HG03280 (cell line): ENCODE data around the gene WDR31.
"Not testable (repeated sequence)": the region's sequence is repeated elsewhere in the genome, so short reads cannot be mapped to it uniquely, and the experiment has no call there.

ENCODE experiments used
- ATAC-seq: cut with Tn5 transposase; IDR thresholded peaks from one replicate; pipeline ENCODE4 v1.9.1; 2021; ENCODE audit warnings: mild to moderate bottlenecking, moderate library complexity; ENCODE audit not compliant: unreplicated experiment

WDR31 gene

GRCh38 chr9:113340011-113340699 lies at the start of gene WDR31:
TSS of gene WDR31 (minus strand) at chr9:113340275. CDS start at chr9:113332022, 8,253 bp downstream.
- peak; percentile 98 for ATAC-seq

- ATAC-seq, result no peak
These were observed 49.4 kb upstream of the WDR31 start for GRCh38 chr9:113389451-113389850.

GRCh38 chr9:113388833-113389232 lies 48.8 kb upstream of the WDR31 start:
- ATAC-seq, result no peak

GRCh38 chr9:113387560-113388230 lies 47.6 kb upstream of the WDR31 start:
- ATAC-seq, result no peak

- ATAC-seq, result no peak
These were observed 46.7 kb upstream of the WDR31 start for GRCh38 chr9:113386571-113387393.

- no peak for ATAC-seq
These were observed 41.9 kb upstream of the WDR31 start for GRCh38 chr9:113381909-113382411.

- not testable (repeated sequence) for ATAC-seq
These were observed 41.4 kb upstream of the WDR31 start for GRCh38 chr9:113381441-113381840.

- ATAC-seq, result no peak
These were observed 40.8 kb upstream of the WDR31 start for GRCh38 chr9:113380869-113381378.

- ATAC-seq, result not testable (repeated sequence)
These were observed 39.7 kb upstream of the WDR31 start for GRCh38 chr9:113379829-113380210.

GRCh38 chr9:113379094-113379828 lies 39.2 kb upstream of the WDR31 start:
- ATAC-seq, result not testable (repeated sequence)

- ATAC-seq, result peak; percentile 80
These were observed 36.8 kb upstream of the WDR31 start, which contains the start of gene HDHD3 for GRCh38 chr9:113376634-113377567. TSS of gene HDHD3 (minus strand) at chr9:113376986. CDS start at chr9:113374354, 2,632 bp downstream.

GRCh38 chr9:113375057-113376023 lies 35.3 kb upstream of the WDR31 start:
- ATAC-seq, result no peak

- ATAC-seq, result no peak
These were observed 33.8 kb upstream of the WDR31 start for GRCh38 chr9:113373676-113374392.

- no peak for ATAC-seq
These were observed 33.2 kb upstream of the WDR31 start for GRCh38 chr9:113373256-113373655.

GRCh38 chr9:113372059-113372458 lies 32.0 kb upstream of the WDR31 start:
- ATAC-seq, result no peak

- ATAC-seq, result no peak
These were observed 30.8 kb upstream of the WDR31 start for GRCh38 chr9:113370806-113371325.

- no peak for ATAC-seq
These were observed 29.7 kb upstream of the WDR31 start for GRCh38 chr9:113369855-113370140.
